Cerebellar nuclear complex (tissue), 1 donor: ENCODE measurements around the gene SHMT2.

Experiments
- DNase-seq, 2 experiments: peaks; one replicate each; lab custom pipeline; 2025; lab: John Stamatoyannopoulos, UW

The SHMT2 gene

GRCh38 chr12:57196956-57197355 is 32.6 kb upstream of the SHMT2 start:
- no peak for DNase-seq

- DNase-seq: no peak
Measured at GRCh38 chr12:57198329-57198728, 31.2 kb upstream of the SHMT2 start.

GRCh38 chr12:57199191-57199590 is 30.3 kb upstream of the SHMT2 start:
- no peak for DNase-seq

GRCh38 chr12:57200497-57200896 is 29.0 kb upstream of the SHMT2 start:
- no peak for DNase-seq

- no peak for DNase-seq
Measured at GRCh38 chr12:57201219-57201618, 28.3 kb upstream of the SHMT2 start.

GRCh38 chr12:57201631-57202030 is 27.9 kb upstream of the SHMT2 start:
- no peak for DNase-seq

- no peak for DNase-seq
Measured at GRCh38 chr12:57202321-57202720, 27.2 kb upstream of the SHMT2 start.

GRCh38 chr12:57203201-57203600 is 26.3 kb upstream of the SHMT2 start:
- no peak for DNase-seq

GRCh38 chr12:57203791-57204190 is 25.7 kb upstream of the SHMT2 start:
- peak in 1 of 2 experiments; percentile 65 for DNase-seq

- DNase-seq: no peak
Measured at GRCh38 chr12:57204454-57204853, 25.1 kb upstream of the SHMT2 start.

GRCh38 chr12:57205186-57205585 is 24.3 kb upstream of the SHMT2 start:
- no peak for DNase-seq

GRCh38 chr12:57205931-57206330 is 23.6 kb upstream of the SHMT2 start:
- DNase-seq: no peak

GRCh38 chr12:57207731-57208630 is 21.5 kb upstream of the SHMT2 start:
- DNase-seq: no peak

GRCh38 chr12:57208631-57209282 is 20.8 kb upstream of the SHMT2 start:
- no peak for DNase-seq

GRCh38 chr12:57209916-57210315 is 19.6 kb upstream of the SHMT2 start:
- DNase-seq: no peak

GRCh38 chr12:57210461-57210860 is 19.1 kb upstream of the SHMT2 start:
- no peak for DNase-seq

GRCh38 chr12:57210926-57211692 is 18.4 kb upstream of the SHMT2 start:
- DNase-seq: no peak

- DNase-seq: no peak
Measured at GRCh38 chr12:57211791-57212700, 17.5 kb upstream of the SHMT2 start.

GRCh38 chr12:57212701-57213057 is 16.8 kb upstream of the SHMT2 start:
- no peak for DNase-seq

- peak; percentile 52 to 86 for DNase-seq
Measured at GRCh38 chr12:57213058-57213715, 16.3 kb upstream of the SHMT2 start.

GRCh38 chr12:57213763-57214397 is 15.6 kb upstream of the SHMT2 start:
- no peak for DNase-seq
